ENCODE data around the gene PPFIBP1. TPM values are rescaled to one million over a fixed set of nuclear protein-coding genes. Genes with fewer than 3 reads are reported as not detected.
A peak's percentile ranks its signal among the peaks of the same experiment; 100 is the strongest.

Gene PPFIBP1
- total and polyA plus RNA-seq, 10 donors = 3.7 to 182 (median 92.4) TPM

DNA sequence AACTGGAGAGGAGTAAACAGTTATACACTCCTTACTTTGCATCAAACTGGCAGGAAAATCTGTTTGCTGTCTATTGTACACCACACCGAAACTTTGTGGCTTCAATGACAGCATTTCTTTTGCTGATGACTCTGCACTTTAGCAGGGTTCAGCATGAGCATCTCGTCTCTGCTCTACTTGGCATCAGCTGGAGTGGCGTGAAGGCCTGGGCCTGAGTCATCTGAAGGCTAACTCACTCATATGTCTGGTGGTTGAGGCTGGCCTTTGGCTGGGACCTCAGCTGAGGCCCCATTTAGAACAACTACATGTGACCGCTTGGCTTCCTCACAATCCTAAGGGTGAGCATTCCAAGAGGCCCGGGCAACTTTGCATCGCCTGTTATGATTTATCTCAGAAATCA is 143.5 kb downstream of the PPFIBP1 start:
- peak; percentile 54 for DNase-seq
- Histone ChIP-seq H3K4me1 (no peaks in the 10 kb centered on the region), H3K27me3 (replicated peaks in 1 of 7) (no peaks in the 10 kb centered on the region), H3K27ac (no peak overlapping the region), H3K36me3 (peaks cover 0 to 72% (median 23%) of the 10 kb centered on the region in 6 donors), H3K4me3 (no peak overlapping the region), H3K9me3 (no peaks in the 10 kb centered on the region)
- intact Hi-C loops (cut with DNase I; ENCODE audit: low total_unique reads) = no loop called here
- 84 to 94% (median 90%) methylated on average over 6 of the region's 6 CpGs for WGBS, 5 donors
- TF ChIP-seq, protein P1, sequence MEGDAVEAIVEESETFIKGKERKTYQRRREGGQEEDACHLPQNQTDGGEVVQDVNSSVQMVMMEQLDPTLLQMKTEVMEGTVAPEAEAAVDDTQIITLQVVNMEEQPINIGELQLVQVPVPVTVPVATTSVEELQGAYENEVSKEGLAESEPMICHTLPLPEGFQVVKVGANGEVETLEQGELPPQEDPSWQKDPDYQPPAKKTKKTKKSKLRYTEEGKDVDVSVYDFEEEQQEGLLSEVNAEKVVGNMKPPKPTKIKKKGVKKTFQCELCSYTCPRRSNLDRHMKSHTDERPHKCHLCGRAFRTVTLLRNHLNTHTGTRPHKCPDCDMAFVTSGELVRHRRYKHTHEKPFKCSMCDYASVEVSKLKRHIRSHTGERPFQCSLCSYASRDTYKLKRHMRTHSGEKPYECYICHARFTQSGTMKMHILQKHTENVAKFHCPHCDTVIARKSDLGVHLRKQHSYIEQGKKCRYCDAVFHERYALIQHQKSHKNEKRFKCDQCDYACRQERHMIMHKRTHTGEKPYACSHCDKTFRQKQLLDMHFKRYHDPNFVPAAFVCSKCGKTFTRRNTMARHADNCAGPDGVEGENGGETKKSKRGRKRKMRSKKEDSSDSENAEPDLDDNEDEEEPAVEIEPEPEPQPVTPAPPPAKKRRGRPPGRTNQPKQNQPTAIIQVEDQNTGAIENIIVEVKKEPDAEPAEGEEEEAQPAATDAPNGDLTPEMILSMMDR (IDR thresholded peaks at IDR 0.05 in 8 of 11, conservative IDR thresholded peaks at IDR 0.05 in 3 of 11) = no peak
- TF ChIP-seq POLR2AphosphoS5 (IDR thresholded peaks at IDR 0.05) = no peak
- no peak for TF ChIP-seq POLR2A (IDR thresholded peaks at IDR 0.05)

GRCh38 chr12:27672051-27672450 is 148.0 kb downstream of the PPFIBP1 start:
- no peak for TF ChIP-seq POLR2AphosphoS5 (IDR thresholded peaks at IDR 0.05)
- TF ChIP-seq, protein P1 (IDR thresholded peaks at IDR 0.05 in 8 of 11, conservative IDR thresholded peaks at IDR 0.05 in 3 of 11) = no peak
- TF ChIP-seq POLR2A (IDR thresholded peaks at IDR 0.05) = no peak
- whole genome bisulfite sequencing, 5 donors = 78 to 88% (median 81%) methylated on average over 4 of the region's 4 CpGs
- Histone ChIP-seq H3K27me3 (replicated peaks in 1 of 7) (no peaks in the 10 kb centered on the region), H3K36me3 (peaks cover 0 to 48% (median 22%) of the 10 kb centered on the region in 6 donors), H3K4me3 (no peak overlapping the region), H3K27ac (peak overlapping the region in 2 of 8 donors; percentile 13 to 15), H3K9me3 (no peaks in the 10 kb centered on the region), H3K4me1 (no peaks in the 10 kb centered on the region)
- no peak for DNase-seq
- intact Hi-C loops (cut with DNase I; ENCODE audit: low total_unique reads) = no loop called here

DNA sequence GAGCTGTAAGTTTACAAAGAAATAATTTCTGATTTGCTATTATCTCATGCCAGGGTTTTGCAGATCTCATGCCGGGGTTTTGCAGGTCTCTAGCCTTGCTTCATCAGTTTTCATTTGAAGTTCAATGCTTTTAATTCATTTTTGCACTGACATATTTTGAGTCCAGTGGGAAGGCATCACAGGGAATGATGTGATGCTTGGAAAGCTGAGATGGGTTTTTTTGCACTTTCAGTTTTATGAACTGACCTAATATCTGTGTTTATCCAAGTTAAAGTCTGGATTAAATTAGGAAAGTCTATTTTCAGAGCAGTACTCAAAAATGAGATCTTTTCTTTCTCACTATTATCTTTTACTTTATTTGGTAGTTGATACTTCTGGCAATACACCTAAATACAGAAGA is 148.6 kb downstream of the PPFIBP1 start:
- peak overlapping the region in 5 of 8 donors; percentile 11 to 39 (median 23) for H3K27ac ChIP-seq
- no peak overlapping the region for H3K4me3 ChIP-seq
- no peaks in the 10 kb centered on the region for H3K27me3 ChIP-seq (replicated peaks in 1 of 7)
- H3K4me1 ChIP-seq = no peaks in the 10 kb centered on the region
- H3K36me3 ChIP-seq = peaks cover 0 to 48% (median 23%) of the 10 kb centered on the region in 6 donors
- DNase-seq = no peak
- intact Hi-C loops (cut with DNase I; ENCODE audit: low total_unique reads) = no loop called here
- 73 to 100% (median 90%) methylated on average over 1 of the region's 1 CpG for WGBS, 5 donors
- no peaks in the 10 kb centered on the region for H3K9me3 ChIP-seq
- no peak for TF ChIP-seq POLR2A (IDR thresholded peaks at IDR 0.05)
- TF ChIP-seq POLR2AphosphoS5 (IDR thresholded peaks at IDR 0.05) = no peak
- TF ChIP-seq, protein P1 (IDR thresholded peaks at IDR 0.05 in 8 of 11, conservative IDR thresholded peaks at IDR 0.05 in 3 of 11) = no peak

GRCh38 chr12:27673101-27673718 is 149.2 kb downstream of the PPFIBP1 start:
- Histone ChIP-seq H3K9me3 (no peaks in the 10 kb centered on the region), H3K36me3 (peaks cover 0 to 44% (median 19%) of the 10 kb centered on the region in 6 donors), H3K4me1 (no peaks in the 10 kb centered on the region), H3K27ac (peak overlapping the region in 4 of 8 donors; percentile 11 to 39 (median 24)), H3K4me3 (no peak overlapping the region), H3K27me3 (replicated peaks in 1 of 7) (no peaks in the 10 kb centered on the region)
- TF ChIP-seq, protein P1 (IDR thresholded peaks at IDR 0.05 in 8 of 11, conservative IDR thresholded peaks at IDR 0.05 in 3 of 11) = no peak
- TF ChIP-seq POLR2A (IDR thresholded peaks at IDR 0.05) = no peak
- no peak for TF ChIP-seq POLR2AphosphoS5 (IDR thresholded peaks at IDR 0.05)
- WGBS, 5 donors = 46 to 69% (median 64%) methylated on average over 3 of the region's 3 CpGs
- intact Hi-C loops (cut with DNase I; ENCODE audit: low total_unique reads) = no loop called here
- no peak for DNase-seq
